OCI-LY3 (cell line): ENCODE data around the gene GALNT2.

Experiments
- EZH2phosphoT487 ChIP-seq: fragments of 200-600 bp; shearing (Covaris generic); IDR thresholded peaks from 2 replicates; pipeline ENCODE4 v1.6.1; 2018; ENCODE audit warnings: antibody characterized with exemption, mixed run types, low read depth
- TF ChIP-seq, protein P1 (sequence below): fragments of 200-600, 300-600 bp; sonication (generic); IDR thresholded peaks from 2 replicates; pipeline ENCODE4 v1.5.1; 2014; ENCODE audit warnings: antibody characterized with exemption, low read length, low read depth

DNA sequence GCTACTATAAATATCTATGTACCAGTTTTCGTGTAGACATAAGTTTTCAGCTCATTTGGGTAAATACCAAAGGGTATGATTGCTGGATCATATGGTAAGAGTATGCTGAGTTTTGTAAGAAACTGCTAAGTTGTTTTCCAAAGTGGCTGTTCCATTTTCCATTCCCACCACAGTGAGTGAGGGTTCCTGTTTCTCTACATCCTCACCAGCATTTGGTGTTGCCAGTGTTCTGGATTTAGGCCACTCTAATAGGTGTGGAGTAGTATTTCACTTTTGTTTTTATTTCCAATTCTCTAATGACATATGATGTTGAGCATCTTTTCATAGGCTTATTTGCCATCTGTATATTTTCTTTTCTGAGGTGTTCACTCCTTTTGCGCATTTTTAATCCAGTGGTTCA lies 112.2 kb downstream of the GALNT2 start:
- TF ChIP-seq, protein P1, sequence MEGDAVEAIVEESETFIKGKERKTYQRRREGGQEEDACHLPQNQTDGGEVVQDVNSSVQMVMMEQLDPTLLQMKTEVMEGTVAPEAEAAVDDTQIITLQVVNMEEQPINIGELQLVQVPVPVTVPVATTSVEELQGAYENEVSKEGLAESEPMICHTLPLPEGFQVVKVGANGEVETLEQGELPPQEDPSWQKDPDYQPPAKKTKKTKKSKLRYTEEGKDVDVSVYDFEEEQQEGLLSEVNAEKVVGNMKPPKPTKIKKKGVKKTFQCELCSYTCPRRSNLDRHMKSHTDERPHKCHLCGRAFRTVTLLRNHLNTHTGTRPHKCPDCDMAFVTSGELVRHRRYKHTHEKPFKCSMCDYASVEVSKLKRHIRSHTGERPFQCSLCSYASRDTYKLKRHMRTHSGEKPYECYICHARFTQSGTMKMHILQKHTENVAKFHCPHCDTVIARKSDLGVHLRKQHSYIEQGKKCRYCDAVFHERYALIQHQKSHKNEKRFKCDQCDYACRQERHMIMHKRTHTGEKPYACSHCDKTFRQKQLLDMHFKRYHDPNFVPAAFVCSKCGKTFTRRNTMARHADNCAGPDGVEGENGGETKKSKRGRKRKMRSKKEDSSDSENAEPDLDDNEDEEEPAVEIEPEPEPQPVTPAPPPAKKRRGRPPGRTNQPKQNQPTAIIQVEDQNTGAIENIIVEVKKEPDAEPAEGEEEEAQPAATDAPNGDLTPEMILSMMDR: no peak
- no peak for TF ChIP-seq EZH2phosphoT487
